GM19099 (cell line): ENCODE data around the gene KIF16B.

Experiments
- POLR2A ChIP-seq: IDR thresholded peaks from 3 replicates; pipeline ENCODE4 v1.6.1; 2011; ENCODE audit warnings: low read depth; ENCODE audit not compliant: insufficient read length; ENCODE audit errors: extremely low read depth

The KIF16B gene

DNA sequence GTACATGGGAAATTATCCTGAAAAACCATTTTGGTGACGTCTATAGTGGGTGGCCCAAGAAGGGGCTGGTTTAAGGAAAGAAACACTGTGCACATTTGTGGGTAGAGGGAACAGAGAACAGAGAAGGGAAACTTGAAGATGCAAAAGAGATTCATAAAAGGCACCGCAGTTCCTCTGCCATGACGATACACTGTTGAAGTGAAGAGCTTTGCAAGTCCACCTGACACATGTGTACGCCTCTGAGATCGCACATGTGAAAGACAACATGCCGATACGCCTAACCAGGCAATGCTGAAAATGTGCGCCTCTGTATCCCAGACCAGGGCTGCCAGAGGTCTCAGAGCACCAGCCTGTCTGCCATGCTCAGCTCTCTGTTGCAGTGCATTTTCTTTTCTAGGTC, 180.9 kb downstream of the KIF16B start:
- TF ChIP-seq POLR2A: no peak

- TF ChIP-seq POLR2A: no peak
These were observed 182.3 kb downstream of the KIF16B start for GRCh38 chr20:16390991-16391390.

DNA sequence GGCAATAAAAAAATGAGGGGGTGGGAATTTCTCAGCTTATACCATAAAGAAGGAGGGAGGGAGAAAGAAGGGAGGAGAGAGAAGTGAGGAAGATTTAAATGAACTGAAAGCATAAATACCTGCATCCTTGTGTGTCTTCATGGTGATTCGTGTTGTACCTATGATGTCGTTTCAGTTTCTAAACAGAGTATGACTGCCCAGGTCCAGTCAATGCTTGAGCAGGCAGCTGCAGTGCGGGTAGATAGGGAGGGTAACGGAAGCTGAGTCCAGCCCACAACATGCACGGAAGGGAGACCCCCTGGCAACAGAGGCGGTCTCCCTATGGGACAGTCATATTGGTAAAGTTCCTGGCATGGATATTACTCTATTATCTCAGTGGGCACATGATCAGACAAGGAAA, 184.5 kb downstream of the KIF16B start:
- no peak for TF ChIP-seq POLR2A

DNA sequence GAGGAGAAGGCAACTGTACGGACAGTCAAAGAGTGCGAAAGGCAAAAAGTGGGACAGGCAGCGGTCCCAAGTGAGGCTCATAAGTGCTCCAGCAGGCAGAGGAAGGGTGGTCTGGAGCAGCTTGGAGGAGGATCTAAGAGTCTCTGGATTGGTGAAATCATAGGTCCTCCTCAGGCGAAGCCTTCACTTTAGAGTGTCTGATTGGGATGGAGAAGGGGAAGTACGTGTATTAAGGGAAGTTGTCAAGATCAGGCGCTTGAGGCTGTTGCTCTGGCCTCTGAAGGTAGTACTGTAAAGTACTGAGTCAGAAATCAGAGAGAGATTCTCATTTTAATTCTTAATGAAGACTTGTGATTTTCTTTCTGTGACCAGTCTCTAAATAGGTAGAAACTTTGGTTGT, 185.6 kb downstream of the KIF16B start:
- no peak for TF ChIP-seq POLR2A

GRCh38 chr20:16385891-16386290, 187.4 kb downstream of the KIF16B start:
- TF ChIP-seq POLR2A: no peak

DNA sequence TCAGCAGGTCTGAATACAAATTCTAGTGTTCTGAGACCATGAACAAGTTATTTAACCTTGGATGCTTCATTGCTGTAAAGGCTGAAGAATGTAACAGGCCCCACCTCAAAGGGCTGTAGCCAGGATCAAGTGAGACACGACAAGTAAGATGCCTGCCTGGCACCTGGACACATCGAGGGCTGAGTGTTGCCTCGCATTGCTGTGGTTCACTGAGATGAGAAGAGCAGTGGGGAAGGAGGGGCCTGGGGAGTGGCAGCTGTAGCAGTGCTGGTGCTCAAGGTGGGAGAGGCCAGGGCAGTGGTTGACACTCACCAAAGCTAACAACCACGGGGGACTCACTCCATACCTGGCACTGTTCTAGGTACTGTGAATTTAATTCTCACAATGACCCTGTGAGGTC, 187.8 kb downstream of the KIF16B start:
- TF ChIP-seq POLR2A: no peak

DNA sequence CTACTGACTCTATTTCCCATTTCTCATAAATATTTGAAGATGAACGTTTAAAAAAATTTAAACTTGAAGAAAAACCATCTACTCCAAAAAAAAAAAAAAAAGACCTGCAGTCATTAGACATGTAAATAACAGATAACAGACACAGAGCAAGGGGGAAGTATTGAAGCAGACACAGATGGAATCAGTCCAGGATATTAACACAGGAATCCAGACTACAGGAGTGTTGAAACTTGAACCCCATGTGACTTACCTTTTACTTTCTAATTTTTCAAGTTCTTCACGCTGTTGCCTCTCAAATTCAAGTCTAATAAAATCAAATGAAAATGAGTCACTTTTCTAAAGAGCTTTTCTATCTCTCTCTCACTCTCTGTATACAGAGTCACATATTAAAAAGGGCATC, 191.8 kb downstream of the KIF16B start:
- TF ChIP-seq POLR2A: no peak

DNA sequence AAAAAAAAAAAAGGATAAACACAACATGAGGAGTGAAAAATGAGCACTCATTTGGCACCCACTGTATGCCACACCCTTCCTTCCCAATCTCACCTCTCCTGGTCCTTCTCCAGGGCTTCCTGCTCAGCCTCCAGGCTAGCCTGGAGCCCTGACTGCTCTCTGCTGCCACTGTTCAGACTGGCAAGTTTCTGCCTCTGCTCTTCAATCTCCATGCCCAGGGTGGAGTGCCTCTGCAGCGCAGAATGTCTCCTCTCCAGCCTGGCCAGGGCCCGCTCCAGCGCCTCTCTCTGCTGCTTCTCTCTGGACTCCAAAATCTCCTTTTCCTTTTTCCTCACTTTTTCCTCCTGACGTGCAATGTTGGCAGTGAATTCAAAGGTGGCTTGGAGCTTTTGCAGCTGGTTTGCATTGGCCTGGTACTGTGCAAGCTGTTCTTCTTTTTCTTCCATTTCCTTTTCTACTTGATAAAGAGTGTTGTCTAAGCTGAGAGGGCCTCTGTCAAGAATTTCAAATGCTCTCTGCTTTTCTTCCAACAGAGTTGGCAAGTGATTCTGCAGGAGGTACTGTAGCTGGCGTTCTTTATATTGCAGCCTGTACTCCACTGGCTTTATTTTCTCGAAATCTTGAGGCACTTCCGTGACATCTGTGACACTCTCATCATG, 194.4 kb downstream of the KIF16B start:
- TF ChIP-seq POLR2A: no peak

- TF ChIP-seq POLR2A: no peak
These were observed 195.1 kb downstream of the KIF16B start for GRCh38 chr20:16378122-16378521.

- TF ChIP-seq POLR2A: no peak
These were observed 203.8 kb downstream of the KIF16B start for GRCh38 chr20:16369441-16369840.

- no peak for TF ChIP-seq POLR2A
These were observed 204.5 kb downstream of the KIF16B start for GRCh38 chr20:16368645-16369292.

GRCh38 chr20:16367948-16368560, 205.2 kb downstream of the KIF16B start:
- no peak for TF ChIP-seq POLR2A

- TF ChIP-seq POLR2A: no peak
These were observed 206.7 kb downstream of the KIF16B start for GRCh38 chr20:16366529-16366928.

GRCh38 chr20:16364320-16364687, 208.9 kb downstream of the KIF16B start:
- TF ChIP-seq POLR2A: no peak

GRCh38 chr20:16363506-16364319, 209.5 kb downstream of the KIF16B start:
- no peak for TF ChIP-seq POLR2A
